Neuron (in vitro differentiated cells): Measurements from ENCODE around the gene CDK8.

Source experiments
- H2AFZ ChIP-seq: one replicate; pipeline ENCODE4 v1.6.1; 2013; ENCODE audit warnings: low read depth, mild to moderate bottlenecking, inconsistent platforms, low read length, moderate library complexity
- H3K27me3 ChIP-seq: one replicate; pipeline ENCODE4 v1.6.1; 2013; ENCODE audit warnings: low read length; ENCODE audit not compliant: insufficient read depth
- H3K36me3 ChIP-seq: one replicate; pipeline ENCODE4 v1.6.1; 2013; ENCODE audit warnings: low read length; ENCODE audit not compliant: insufficient read depth
- H3K4me1 ChIP-seq: one replicate; pipeline ENCODE4 v1.6.1; 2013; ENCODE audit warnings: low read length; ENCODE audit not compliant: insufficient read depth
- H3K4me3 ChIP-seq: 2 replicates; pipeline ENCODE4 v1.5.1; 2013; ENCODE audit warnings: mild to moderate bottlenecking, low read length, moderate library complexity
- H3K9me3 ChIP-seq: one replicate; pipeline ENCODE4 v1.6.1; 2013; ENCODE audit warnings: low read length

CDK8 gene

DNA sequence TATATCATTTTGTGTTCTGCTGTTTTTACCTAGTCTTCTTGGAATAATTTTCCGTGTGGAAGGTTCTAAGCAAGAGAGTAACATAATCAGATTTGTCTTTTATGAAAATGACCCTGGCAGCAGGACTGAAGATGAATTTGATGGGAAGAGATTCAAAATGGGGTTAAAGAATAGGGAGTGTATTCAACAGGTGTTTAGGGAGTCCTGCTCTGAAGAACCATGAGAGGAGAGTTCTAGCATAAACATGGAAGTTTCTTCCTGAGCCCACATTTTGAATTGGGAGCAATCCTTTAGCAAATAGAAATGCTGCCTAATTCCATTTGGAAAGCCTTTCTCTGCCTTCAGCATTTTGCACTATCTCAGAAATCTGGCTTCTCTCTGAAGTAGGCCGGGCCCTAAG, 127.0 kb downstream of the CDK8 start:
- H2AFZ ChIP-seq, result no peak overlapping the region
- H3K4me1 ChIP-seq, result no peaks in the 10 kb centered on the region
- H3K9me3 ChIP-seq, result no peaks in the 10 kb centered on the region
- H3K27me3 ChIP-seq, result no peaks in the 10 kb centered on the region
- H3K4me3 ChIP-seq, result no peak overlapping the region
- H3K36me3 ChIP-seq, result peaks cover 10% of the 10 kb centered on the region

DNA sequence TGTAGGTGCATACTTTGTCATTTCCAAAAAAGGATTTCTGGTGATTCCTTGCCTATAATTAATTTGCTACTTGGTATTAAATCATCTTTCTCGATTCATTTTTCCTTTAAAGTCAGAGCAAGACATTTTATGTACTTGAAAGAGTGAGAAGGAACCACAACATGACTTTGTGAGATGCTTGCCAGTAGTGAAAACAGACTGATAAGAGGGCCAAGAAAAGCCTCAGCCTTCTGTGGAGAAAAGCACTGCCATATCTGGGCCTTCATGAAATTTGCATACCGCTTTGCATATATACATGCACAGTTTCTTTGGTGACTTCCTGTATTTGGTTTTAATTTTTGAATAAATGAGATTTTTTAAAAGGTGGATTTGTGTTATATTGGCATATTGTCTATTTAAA, 128.4 kb downstream of the CDK8 start:
- Histone ChIP-seq H3K9me3 (no peaks in the 10 kb centered on the region), H3K4me1 (no peaks in the 10 kb centered on the region), H2AFZ (no peak overlapping the region), H3K36me3 (peaks cover 14% of the 10 kb centered on the region), H3K4me3 (no peak overlapping the region), H3K27me3 (no peaks in the 10 kb centered on the region)

DNA sequence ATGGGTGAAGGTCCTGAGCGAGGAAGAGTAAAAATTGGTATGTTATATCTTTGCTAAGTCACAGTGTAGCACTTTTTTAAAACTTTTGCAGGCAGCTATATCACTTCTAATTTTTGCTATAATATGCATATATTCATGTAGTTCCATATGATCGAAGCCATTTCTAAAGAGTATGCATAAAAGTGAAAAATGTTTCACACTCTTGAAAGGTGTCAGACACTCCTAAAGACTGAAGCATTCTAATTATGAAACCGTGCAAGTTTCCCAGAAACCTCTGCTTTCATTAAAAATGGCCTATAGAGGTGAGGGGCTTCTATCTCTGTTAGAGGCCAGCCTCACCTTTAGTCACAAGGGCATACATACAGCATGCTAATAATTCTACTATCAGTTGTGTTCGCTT, 128.9 kb downstream of the CDK8 start:
- no peaks in the 10 kb centered on the region for H3K9me3 ChIP-seq
- no peaks in the 10 kb centered on the region for H3K27me3 ChIP-seq
- no peak overlapping the region for H3K4me3 ChIP-seq
- H2AFZ ChIP-seq, result no peak overlapping the region
- no peaks in the 10 kb centered on the region for H3K4me1 ChIP-seq
- H3K36me3 ChIP-seq, result peaks cover 19% of the 10 kb centered on the region

DNA sequence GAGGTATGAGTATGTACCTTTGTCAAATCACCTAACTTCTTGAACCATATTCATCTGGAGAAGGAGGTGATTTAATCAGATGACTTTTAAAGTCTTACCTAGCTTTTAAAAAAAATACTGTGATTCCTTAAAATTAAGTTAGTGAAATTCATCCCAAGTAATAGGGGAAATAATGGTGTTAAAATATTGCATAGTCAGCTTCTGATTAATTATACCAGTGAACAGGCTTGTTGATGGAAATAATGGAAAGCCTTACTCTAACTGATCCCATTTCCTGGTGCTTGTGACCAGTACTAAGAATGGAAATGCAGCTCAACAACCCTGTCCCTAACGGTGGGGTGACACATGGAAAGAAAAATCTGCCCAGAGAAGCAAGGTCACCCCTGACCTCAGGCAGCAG, 130.7 kb downstream of the CDK8 start:
- Histone ChIP-seq H3K9me3 (no peaks in the 10 kb centered on the region), H3K27me3 (no peaks in the 10 kb centered on the region), H3K4me3 (no peak overlapping the region), H3K4me1 (no peaks in the 10 kb centered on the region), H3K36me3 (peaks cover 27% of the 10 kb centered on the region), H2AFZ (no peak overlapping the region)

DNA sequence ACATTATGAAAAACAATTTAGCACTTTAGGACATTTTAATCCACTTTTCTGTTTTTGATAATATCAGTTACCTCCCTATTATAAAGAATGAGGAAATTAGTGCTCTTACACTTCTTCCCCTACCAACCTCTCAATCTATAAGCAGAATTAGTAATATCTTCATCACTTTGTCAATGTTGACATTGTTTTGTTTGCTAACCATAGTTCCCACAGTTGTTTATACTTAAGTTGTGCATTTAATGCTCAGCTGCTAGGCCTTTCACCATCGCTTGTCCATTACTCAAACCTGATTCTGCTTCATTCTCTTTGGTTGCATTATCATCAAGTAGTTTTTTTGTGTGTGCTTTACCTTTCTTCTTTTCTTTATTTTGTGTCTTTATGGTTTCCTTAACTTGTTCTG, 132.1 kb downstream of the CDK8 start:
- H3K9me3 ChIP-seq, result no peaks in the 10 kb centered on the region
- no peak overlapping the region for H3K4me3 ChIP-seq
- H3K4me1 ChIP-seq, result no peaks in the 10 kb centered on the region
- H2AFZ ChIP-seq, result no peak overlapping the region
- H3K36me3 ChIP-seq, result peaks cover 38% of the 10 kb centered on the region
- H3K27me3 ChIP-seq, result no peaks in the 10 kb centered on the region

DNA sequence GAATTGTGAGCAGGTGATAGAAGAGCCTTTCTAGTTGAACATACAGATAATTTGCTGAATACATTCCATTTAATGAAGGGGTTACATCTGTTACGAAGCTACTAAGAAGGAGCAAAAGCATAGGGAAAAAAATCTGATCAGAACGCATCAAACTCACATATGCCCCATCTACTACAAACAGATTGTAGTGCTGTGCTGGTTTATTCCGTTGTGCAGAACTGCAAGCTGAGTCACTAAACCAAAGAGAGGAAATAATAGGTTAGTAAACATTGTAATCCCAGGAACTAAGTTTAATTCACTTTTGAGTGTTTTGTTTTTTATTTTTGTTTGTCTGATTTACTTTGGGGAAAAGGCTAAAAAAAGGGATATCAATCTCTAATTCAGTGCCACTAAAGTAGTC, 136.3 kb downstream of the CDK8 start:
- H3K9me3 ChIP-seq, result no peaks in the 10 kb centered on the region
- H3K4me3 ChIP-seq, result no peak overlapping the region
- no peaks in the 10 kb centered on the region for H3K4me1 ChIP-seq
- H3K36me3 ChIP-seq, result peaks cover 39% of the 10 kb centered on the region
- H2AFZ ChIP-seq, result no peak overlapping the region
- no peaks in the 10 kb centered on the region for H3K27me3 ChIP-seq

DNA sequence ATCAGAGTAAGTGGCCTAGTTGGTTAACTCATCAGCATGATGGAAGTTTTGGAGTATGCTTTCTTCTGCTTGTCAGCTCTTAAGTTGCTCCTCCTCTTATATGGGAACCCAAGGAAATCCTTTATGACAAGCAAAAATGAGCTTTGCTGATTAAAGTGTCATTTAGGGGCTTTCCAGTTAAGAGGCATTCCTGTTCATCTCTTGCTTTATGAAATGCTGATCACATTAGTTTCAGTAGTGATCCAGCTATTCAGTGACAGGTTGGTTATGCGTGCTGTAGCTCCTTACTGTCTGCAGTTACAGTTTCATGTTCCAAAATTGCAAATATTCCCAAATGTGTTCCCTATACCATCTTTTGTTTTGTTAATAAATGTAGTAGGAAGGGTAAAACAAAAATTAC, 146.6 kb downstream of the CDK8 start:
- Histone ChIP-seq H3K4me1 (no peaks in the 10 kb centered on the region), H3K27me3 (no peaks in the 10 kb centered on the region), H3K36me3 (peaks cover 41% of the 10 kb centered on the region), H3K4me3 (no peak overlapping the region), H2AFZ (no peak overlapping the region), H3K9me3 (no peaks in the 10 kb centered on the region)

DNA sequence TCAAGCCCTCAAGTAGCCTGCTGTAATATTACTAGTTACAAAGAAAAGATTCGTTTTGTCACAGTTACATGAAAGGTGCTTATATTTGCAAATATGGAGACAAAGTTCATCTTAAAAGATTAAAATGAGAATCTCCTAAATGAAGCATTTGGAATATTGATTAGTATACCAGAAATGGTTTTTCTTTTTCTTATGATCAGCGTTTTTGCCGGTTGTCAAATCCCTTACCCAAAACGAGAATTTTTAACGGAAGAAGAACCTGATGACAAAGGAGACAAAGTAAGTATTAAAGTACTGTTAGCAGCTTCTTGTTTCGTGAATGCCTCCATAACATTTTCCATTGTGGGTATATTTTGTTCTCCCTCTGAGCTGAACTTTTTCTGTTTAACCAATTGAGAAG, 147.1 kb downstream of the CDK8 start:
- H3K27me3 ChIP-seq, result no peaks in the 10 kb centered on the region
- H3K4me3 ChIP-seq, result no peak overlapping the region
- H3K4me1 ChIP-seq, result no peaks in the 10 kb centered on the region
- no peak overlapping the region for H2AFZ ChIP-seq
- H3K9me3 ChIP-seq, result no peaks in the 10 kb centered on the region
- H3K36me3 ChIP-seq, result peaks cover 41% of the 10 kb centered on the region

DNA sequence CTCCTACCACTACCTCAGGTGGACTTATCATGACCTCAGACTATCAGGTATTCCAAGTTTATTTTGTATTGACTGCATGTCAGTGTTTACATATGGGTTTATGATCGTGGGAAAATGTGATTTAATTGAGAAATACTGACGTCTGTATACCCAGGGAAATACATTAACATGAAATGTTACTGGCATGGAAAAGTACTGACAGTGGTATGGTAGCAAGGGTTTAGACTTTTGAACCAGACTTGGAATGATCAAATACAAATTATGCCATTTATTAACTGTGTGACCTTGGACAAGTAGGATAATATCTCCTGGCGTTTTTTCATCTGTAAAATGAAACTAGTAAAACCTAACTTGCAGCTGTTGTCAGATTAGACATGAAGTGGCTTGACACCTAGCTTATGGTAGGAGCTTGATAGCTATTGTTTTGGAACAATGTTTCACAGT, 147.7 kb downstream of the CDK8 start:
- H3K4me3 ChIP-seq, result no peak overlapping the region
- no peaks in the 10 kb centered on the region for H3K4me1 ChIP-seq
- peaks cover 41% of the 10 kb centered on the region for H3K36me3 ChIP-seq

DNA sequence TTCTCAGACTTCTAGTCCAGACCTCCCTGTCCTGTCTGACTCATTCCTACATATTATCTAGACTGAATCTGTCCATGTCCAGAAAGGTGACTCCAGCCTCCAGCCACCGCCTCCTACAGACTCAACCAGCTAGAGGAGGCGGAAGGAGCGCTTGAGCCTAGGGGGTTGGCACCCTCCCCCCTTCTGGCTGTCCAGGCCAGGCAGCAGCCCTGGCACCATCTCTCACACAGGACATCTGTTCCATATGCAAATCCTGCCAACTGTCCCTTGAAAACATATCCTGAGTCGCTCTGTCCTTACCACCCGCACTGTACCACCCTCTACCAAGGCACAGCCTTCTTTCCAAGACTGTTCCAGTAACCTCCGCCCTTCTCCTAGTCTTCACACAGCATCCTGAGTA, 152.9 kb downstream of the CDK8 start:
- Histone ChIP-seq H3K27me3 (no peaks in the 10 kb centered on the region), H3K4me1 (no peaks in the 10 kb centered on the region), H3K9me3 (no peaks in the 10 kb centered on the region), H3K36me3 (peaks cover 21% of the 10 kb centered on the region), H3K4me3 (no peak overlapping the region), H2AFZ (no peak overlapping the region)

More for the DNA sequence above, 147.7 kb downstream of the CDK8 start:
- H3K9me3 ChIP-seq, result no peaks in the 10 kb centered on the region
- no peaks in the 10 kb centered on the region for H3K27me3 ChIP-seq
- no peak overlapping the region for H2AFZ ChIP-seq

DNA sequence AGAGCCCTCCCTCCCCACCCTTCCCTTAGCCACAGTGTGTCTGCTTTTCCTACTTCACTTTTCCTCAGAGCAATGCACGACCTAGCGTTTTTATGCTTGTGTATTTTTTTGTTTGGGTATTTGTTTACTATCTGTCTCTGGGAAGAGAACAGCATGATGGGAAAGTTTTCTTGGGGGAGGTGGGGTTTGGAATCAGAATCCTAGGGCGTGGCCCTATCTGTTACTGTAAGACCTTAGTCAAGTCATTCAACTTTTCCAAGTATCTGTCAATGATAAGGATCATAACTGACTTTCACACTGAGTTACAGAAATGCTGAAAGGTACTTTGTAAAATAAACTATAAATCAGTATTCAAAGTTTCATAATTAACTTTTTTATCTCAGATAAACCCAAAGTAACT, 157.3 kb downstream of the CDK8 start:
- Histone ChIP-seq H3K36me3 (no peaks in the 10 kb centered on the region), H3K4me3 (no peak overlapping the region), H3K27me3 (no peaks in the 10 kb centered on the region), H3K9me3 (no peaks in the 10 kb centered on the region), H2AFZ (no peak overlapping the region), H3K4me1 (no peaks in the 10 kb centered on the region)

DNA sequence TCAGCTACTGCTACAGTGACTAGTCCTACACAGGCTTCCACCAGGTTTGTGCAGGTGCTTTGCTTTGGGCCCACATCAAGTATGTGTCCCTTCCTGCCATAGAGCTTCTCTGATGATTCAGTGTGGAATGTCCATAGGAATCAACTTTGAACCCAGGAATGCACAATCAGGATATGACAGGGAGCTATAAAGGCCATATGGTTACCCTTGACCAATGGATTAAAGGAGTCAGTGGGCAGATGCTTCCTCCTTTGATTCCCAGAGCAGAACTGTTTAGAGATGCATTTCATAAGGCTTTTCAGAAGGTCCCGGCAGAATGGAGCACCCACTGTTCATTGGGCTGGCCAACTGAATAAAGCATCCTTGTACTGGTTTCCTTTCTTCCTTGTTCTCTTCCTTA, 158.3 kb downstream of the CDK8 start:
- Histone ChIP-seq H3K4me1 (no peaks in the 10 kb centered on the region), H3K9me3 (no peaks in the 10 kb centered on the region), H3K36me3 (no peaks in the 10 kb centered on the region), H2AFZ (no peak overlapping the region), H3K4me3 (no peak overlapping the region), H3K27me3 (no peaks in the 10 kb centered on the region)

DNA sequence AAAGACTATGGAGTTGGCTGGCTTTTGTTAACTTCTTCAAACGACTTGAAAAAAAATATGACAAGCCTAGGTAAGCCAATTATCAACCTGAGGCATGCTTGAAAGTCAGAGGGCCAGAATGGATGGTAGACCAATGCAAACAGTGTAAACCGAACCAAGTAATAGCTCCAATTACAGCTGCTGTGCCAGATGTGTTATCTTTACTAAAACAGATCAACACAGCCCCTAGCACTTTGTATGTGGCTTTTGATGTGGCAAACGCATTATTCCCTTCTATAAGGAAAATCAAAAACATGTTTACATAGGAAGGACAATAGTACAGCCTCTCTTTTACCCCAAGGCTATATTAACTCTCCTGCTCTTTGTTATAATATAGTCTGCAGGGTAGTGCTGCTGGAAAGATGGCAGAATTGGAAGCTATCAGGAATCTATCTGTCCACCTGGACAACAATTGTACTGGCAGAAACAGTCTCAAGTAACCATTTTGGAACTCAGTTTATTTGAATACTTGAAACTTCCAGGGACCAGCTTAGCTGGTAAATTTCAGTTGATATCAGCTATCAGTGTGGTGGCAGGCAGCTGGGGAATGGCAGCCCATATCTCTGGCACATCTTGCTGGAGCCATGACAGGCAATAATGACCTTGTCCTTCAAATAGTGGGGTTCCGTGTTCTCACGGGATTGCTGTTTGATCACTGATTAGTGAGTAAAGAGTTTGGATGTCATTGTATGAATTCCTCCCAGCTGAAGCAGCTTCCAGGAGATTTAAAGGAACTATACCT, 159.2 kb downstream of the CDK8 start:
- Histone ChIP-seq H3K27me3 (no peaks in the 10 kb centered on the region), H3K4me3 (no peak overlapping the region), H3K9me3 (no peaks in the 10 kb centered on the region), H3K36me3 (no peaks in the 10 kb centered on the region), H2AFZ (no peak overlapping the region), H3K4me1 (no peaks in the 10 kb centered on the region)
